Small intestine (tissue), 16 donors: ENCODE measurements around the gene KDM5A. TPM values are rescaled to one million over a fixed set of nuclear protein-coding genes. Genes with fewer than 3 reads are reported as not detected.
"Not testable (repeated sequence)": the region's sequence is repeated elsewhere in the genome, so short reads cannot be mapped to it uniquely, and the experiment has no call there.

Source experiments
- DNase-seq, 2 donors: peaks; one replicate each; pipeline versions ENCODE4 v3.0.0 to v3.0.0-alpha.2; 2013
- FAIRE-seq: peaks from 2 replicates; lab custom pipeline; 2012; peaks lifted over from hg19 to GRCh38; lab: Jason Lieb, UNC
- H3K27ac ChIP-seq, 3 donors: one replicate each; pipeline ENCODE4 v1.5.1; 2013; ENCODE audit warnings: low read length in 2 of 3, mild to moderate bottlenecking in 2 of 3, control low read depth in 1 of 3, inconsistent platforms in 1 of 3, low read depth in 1 of 3, moderate library complexity in 1 of 3
- H3K27me3 ChIP-seq, 3 donors: one replicate each; pipeline ENCODE4 v1.6.1; 2013; ENCODE audit warnings: low read length in 3 of 3, inconsistent platforms in 1 of 3; ENCODE audit not compliant: control insufficient read depth in 3 of 3, insufficient read depth in 3 of 3
- H3K36me3 ChIP-seq, 3 donors: one replicate each; pipeline ENCODE4 v1.6.1; 2013; ENCODE audit warnings: low read length in 3 of 3, inconsistent platforms in 1 of 3, low read depth in 1 of 3, mild to moderate bottlenecking in 1 of 3, moderate library complexity in 1 of 3; ENCODE audit not compliant: control insufficient read depth in 3 of 3, insufficient read depth in 2 of 3
- H3K4me1 ChIP-seq, 3 donors: one replicate each; pipeline ENCODE4 v1.6.1; 2013; ENCODE audit warnings: low read length in 2 of 3, inconsistent platforms in 1 of 3, low read depth in 1 of 3, mild to moderate bottlenecking in 1 of 3, moderate library complexity in 1 of 3; ENCODE audit not compliant: control insufficient read depth in 3 of 3, insufficient read depth in 2 of 3
- H3K4me3 ChIP-seq, 3 donors: one replicate each; pipeline ENCODE4 v1.5.1; 2013; ENCODE audit warnings: low read length in 3 of 3, control low read depth in 1 of 3, inconsistent platforms in 1 of 3, low read depth in 1 of 3, mild to moderate bottlenecking in 1 of 3, moderate library complexity in 1 of 3
- H3K9me3 ChIP-seq, 2 donors: one replicate each; pipeline ENCODE4 v1.6.1; 2013; ENCODE audit warnings: low read depth in 1 of 2, low read length in 1 of 2; ENCODE audit not compliant: control insufficient read depth in 2 of 2, insufficient read depth in 1 of 2
- WGBS, 3 donors: extraction: QIAGEN DNeasy Blood & Tissue Kit; methylation state at CpG; one replicate each; pipeline ENCODE4 v1.1.7; 2013; 5-methylcytosine and 5-hydroxymethylcytosine counted together
- long read RNA-seq, 10 donors: transcript quantifications; one replicate each; lab custom pipeline, GENCODE V29; 2026
- polyA plus RNA-seq, 4 donors: library from polyadenylated mRNA; stranded (reverse) in 3 of 4; unstranded in 1 of 4; fragments of 200-250 nt in 3 of 4; fragments of 120-200 nt in 1 of 4; gene quantifications; one replicate each; pipeline versions ENCODE4 v1.2.1 to v1.2.3, GENCODE V29; 2013
- donor health status: healthy with polysubstance abuse.
- donor health status: control.
- donor health status: control.
- donor health status: Bipolar disorder and iron deficiency.
- donor health status: healthy.

The KDM5A gene
- polyA plus RNA-seq, result 10 to 100 TPM in 1 of 4 donors, 1 to 10 TPM in 3; 4.1 to 26.9 (median 8.0) TPM
- long read RNA-seq, donor 1, result 0 reads
- long read RNA-seq, donor 2, result 0 reads
- long read RNA-seq, donor 3, result 0 reads
- long read RNA-seq, donor 4, result 0 reads
- long read RNA-seq, donor 5, result 0 reads
- long read RNA-seq, donor 6, partial matches to known transcripts, result 7 of 7 reads
- long read RNA-seq, donor 6, other reads (novel, unspliced or antisense), result 0 of 7 reads
- long read RNA-seq, donor 7, result 0 reads
- long read RNA-seq, donor 8, result 0 reads
- long read RNA-seq, donor 9, result 0 reads
- long read RNA-seq, donor 10, result 0 reads

DNA sequence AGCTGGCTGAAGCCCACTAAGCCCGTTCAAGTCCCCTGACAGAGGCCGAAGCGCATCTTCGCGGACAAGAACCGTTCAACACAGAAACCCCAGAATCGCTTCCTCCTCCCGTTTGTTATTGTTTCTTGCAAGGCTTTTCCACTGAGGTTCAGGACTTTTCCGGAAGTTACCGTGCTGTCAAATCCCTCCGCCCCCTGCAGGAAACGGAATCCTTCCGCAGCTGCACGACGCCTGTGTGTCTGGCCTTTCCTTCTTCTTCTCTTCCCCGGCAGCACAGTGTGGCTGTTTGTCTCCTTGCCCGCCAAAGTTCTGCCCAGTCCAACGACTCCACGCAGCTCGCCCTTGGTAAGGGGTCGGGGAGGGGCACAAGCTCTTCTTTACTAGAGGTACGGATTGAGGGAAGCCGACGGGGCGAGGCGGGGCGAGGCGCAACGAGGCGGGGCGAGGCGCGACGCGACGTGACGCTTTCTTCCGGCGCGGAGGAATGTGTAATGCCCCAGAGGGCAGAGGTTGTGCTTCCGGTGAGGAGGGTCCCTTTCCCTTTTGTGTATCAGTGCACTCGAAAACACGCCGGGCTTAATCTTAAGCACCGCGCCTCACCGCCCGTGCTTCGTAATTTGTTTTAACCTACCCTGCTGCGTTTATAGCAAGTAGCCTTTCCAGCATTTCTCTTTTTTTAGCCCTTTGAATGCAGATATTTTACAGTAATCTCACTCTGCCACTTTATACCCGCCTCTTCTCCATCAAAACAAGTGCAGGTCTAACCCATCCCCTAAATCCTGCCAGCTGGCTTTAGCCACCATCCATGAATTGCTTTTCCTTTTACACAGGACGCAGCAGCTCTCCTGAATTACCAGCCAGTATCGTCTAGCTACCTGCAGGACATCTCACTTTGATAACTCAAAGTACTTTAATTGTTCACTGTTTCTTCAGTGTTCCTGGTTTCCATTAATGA is at the start of gene KDM5A:
Gene KDM5A, minus strand, starts transcription at position 179 of the 955 bp plus-strand sequence. CDS start 229 bp downstream, outside the sequence.
- peaks cover 0 to 4% (median 0%) of the 10 kb centered on the region in 3 donors for H3K36me3 ChIP-seq
- DNase-seq (peak; percentile 91 to 98), FAIRE-seq (no peak)
- H3K9me3 ChIP-seq, result no peaks in the 10 kb centered on the region
- H3K4me1 ChIP-seq, result peaks cover 0 to 5% (median 4%) of the 10 kb centered on the region in 3 donors
- 1% methylated on average over 48 to 53 of the region's 53 CpGs for WGBS, 3 donors
- H3K4me3 ChIP-seq, result peak within 1 kb of the TSS; percentile 83 to 100 (median 88)
- no peaks in the 10 kb centered on the region for H3K27me3 ChIP-seq
- H3K27ac ChIP-seq, result peak within 1 kb of the TSS; percentile 93 to 96 (median 95)

DNA sequence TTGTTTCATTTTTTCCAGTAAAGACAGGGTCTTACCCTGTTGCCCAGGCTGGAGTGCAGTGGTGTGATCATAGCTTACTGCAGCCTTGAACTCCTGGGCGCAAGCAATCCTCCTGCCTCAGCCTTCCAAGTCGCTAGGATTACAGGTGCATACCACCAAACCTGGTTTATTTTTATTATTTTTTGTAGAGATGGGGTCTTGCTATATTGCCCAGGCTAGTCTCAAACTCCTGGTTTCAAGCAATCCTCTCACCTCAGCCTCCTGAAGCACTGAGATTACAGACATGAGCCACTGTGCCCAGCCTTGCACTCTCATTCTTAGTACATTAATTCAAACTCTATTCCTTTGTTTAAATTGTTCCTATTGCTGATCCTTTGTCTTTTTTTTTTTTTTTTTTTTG is 46.6 kb upstream of the KDM5A start:
- not testable (repeated sequence) for FAIRE-seq, DNase-seq, H3K4me3 ChIP-seq, H3K4me1 ChIP-seq, H3K27me3 ChIP-seq, H3K27ac ChIP-seq, H3K9me3 ChIP-seq
- 93 to 98% (median 97%) methylated on average over 2 of the region's 2 CpGs for WGBS, 3 donors
- peaks cover 4 to 25% (median 6%) of the 10 kb centered on the region in 3 donors for H3K36me3 ChIP-seq

DNA sequence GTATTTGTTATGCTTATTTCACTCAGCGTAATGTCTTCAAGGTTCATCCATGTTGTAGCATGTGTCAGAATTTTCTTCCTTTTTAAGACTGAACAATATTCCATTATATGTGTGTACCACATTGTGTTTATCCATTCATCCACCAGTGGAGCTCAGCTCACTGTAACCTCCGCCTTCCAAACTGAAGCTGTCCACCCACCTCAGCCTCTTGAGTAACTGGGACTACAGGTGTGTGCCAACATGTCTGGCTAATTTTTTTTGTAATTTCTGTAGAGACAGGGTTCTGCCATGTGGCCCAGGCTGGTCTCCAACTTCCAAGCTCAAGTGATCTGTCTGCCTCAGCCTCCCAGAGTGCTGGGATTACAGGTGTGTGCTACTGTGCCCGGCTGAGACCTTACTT is 33.4 kb upstream of the KDM5A start:
- Histone ChIP-seq H3K27me3 (no peaks in the 10 kb centered on the region), H3K4me1 (no peaks in the 10 kb centered on the region), H3K36me3 (peaks cover 0 to 30% (median 7%) of the 10 kb centered on the region in 3 donors), H3K9me3 (no peaks in the 10 kb centered on the region), H3K27ac (no peak overlapping the region), H3K4me3 (no peak overlapping the region)
- DNase-seq, result no peak
- no peak for FAIRE-seq
- 89 to 95% (median 94%) methylated on average over 3 of the region's 3 CpGs for WGBS, 3 donors

DNA sequence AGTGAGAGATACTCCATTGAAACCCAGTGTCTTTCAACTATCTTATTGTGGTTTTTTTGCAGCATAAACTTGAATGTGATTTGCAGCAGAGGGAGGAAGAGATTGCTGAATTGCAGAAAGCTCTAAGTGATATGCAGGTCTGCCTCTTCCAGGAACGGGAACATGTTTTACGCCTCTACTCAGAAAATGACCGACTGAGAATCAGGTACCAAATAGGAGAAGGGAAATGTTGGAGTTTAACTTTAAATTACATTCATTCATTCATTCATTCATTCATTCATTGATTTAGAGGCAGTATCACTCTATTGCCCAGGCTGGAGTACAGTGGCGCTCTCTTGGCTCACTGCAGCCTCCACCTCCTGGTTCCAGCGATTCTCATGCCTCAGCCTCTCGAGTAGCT is 29.3 kb upstream of the KDM5A start:
- no peak for FAIRE-seq
- WGBS, 3 donors, result 96 to 97% (median 97%) methylated on average over 6 of the region's 6 CpGs
- H3K36me3 ChIP-seq, result peaks cover 5 to 34% (median 11%) of the 10 kb centered on the region in 3 donors

DNA sequence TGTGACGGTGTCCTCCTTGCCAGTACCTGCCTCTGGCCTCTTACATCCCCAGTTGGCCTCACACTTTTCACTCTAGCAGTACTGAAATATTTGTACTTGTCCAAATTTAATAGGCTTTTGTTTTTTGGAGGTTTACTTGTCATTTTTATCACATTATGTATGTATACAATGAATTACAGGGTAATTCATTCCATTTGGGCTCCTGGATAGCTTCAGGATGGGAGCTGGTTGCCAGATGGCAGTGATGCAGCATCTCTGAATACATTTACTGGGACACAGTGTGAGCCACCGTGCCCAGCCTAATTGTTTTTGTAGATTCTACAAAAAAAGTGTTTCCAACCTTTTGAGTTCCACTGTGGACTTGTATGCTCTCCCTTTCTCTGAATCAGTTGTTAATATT is 25.7 kb upstream of the KDM5A start:
- 83 to 97% (median 93%) methylated on average over 2 of the region's 2 CpGs for WGBS, 3 donors
- Histone ChIP-seq H3K36me3 (peaks cover 5 to 47% (median 13%) of the 10 kb centered on the region in 3 donors), H3K4me1 (no peaks in the 10 kb centered on the region), H3K27me3 (no peaks in the 10 kb centered on the region), H3K4me3 (no peak overlapping the region), H3K27ac (no peak overlapping the region), H3K9me3 (no peaks in the 10 kb centered on the region)
- no peak for DNase-seq
- no peak for FAIRE-seq

More for the DNA sequence above, 29.3 kb upstream of the KDM5A start:
- no peaks in the 10 kb centered on the region for H3K4me1 ChIP-seq
- no peak for DNase-seq
- H3K27ac ChIP-seq, result no peak overlapping the region
- H3K9me3 ChIP-seq, result no peaks in the 10 kb centered on the region
- H3K4me3 ChIP-seq, result no peak overlapping the region
- no peaks in the 10 kb centered on the region for H3K27me3 ChIP-seq

DNA sequence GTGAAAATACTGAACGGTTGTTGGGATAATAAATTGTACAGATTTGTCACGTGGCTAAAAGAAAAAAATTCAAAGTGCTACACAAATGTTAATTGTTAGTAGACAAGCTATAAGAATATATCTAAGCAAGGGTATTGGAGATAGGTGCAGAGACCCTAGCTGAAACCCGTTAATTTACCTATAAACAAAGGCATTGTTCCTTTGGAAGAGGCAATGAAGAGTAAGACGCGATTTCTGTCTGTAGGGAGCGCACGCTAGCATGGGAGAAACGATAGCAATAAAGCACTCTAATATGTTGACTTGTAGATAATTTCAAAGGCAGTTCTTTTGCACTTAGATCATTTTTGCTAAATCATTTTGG is 12.9 kb upstream of the KDM5A start:
- peak overlapping the region in 2 of 3 donors; percentile 78 to 84 for H3K27ac ChIP-seq
- WGBS, 3 donors, result 0 to 1% (median 0%) methylated on average over 8 of the region's 8 CpGs

DNA sequence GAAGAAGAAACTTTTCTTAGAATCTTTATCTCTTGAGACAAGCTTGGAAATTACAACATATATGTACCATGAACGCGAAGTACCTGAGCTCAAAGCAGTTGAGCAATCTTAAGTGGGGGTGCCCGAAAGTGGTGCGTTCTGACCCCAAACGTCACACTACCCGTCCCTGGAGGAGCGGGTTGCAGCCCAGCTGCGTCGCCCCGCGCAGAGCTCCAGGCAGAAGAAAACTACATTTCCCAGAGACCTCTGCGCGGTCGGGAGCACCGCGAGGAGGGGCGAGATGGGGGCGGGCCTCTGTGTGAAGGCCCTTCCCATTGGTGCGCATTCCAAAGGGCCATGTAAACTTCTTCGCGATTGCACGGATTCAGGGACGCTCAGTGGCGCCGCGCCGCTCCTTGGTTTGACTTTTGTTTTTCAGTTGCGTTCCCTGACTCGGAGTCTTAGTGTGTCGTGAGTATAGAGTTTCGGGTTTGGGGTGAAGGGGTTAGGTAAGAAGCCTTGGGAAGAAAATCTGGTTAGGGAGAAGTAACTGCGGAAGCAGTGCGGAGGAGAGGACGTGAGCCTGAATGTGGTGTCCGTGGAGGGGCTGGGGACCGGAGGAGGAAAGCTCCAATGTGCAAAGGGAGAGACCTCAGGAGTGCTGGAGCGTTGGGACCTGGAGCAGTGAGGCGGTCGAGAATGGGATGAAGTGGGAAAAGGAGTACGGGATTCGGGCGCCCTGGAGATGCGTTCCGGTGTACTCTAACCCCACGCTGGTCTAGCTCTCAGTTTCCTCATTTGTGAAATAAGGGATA is 12.3 kb upstream of the KDM5A start, which contains the start of gene CCDC77:
Gene CCDC77, plus strand, starts transcription at position 410 of the 794 bp plus-strand sequence. CDS start 7,740 bp downstream, outside the sequence.
- Histone ChIP-seq H3K4me3 (peak within 1 kb of the TSS; percentile 50 to 81 (median 60)), H3K4me1 (peaks cover 2 to 3% (median 3%) of the 10 kb centered on the region in 3 donors), H3K36me3 (no peaks in the 10 kb centered on the region), H3K27me3 (no peaks in the 10 kb centered on the region), H3K27ac (peak within 1 kb of the TSS; percentile 37 to 84 (median 78)), H3K9me3 (no peaks in the 10 kb centered on the region)
- DNase-seq, result peak; percentile 96 to 97
- WGBS, 3 donors, result 0% methylated on average over 45 of the region's 45 CpGs
- FAIRE-seq, result no peak

More for the DNA sequence above, 12.9 kb upstream of the KDM5A start:
- Histone ChIP-seq H3K4me1 (peaks cover 2 to 3% (median 3%) of the 10 kb centered on the region in 3 donors), H3K4me3 (peak overlapping the region; percentile 50 to 81 (median 60)), H3K36me3 (no peaks in the 10 kb centered on the region), H3K27me3 (no peaks in the 10 kb centered on the region), H3K9me3 (no peaks in the 10 kb centered on the region)
- peak; percentile 26 to 52 for DNase-seq
- FAIRE-seq, result no peak
